Cerebellar cortex (tissue), 1 donor: ENCODE results near the gene ZNF189.
"Not testable (repeated sequence)": the region's sequence is repeated elsewhere in the genome, so short reads cannot be mapped to it uniquely, and the experiment has no call there.

ENCODE experiments used
- DNase-seq: peaks from one replicate; pipeline ENCODE4 v3.0.0-alpha.2; 2015; ENCODE audit warnings: low spot score

Gene ZNF189

DNA sequence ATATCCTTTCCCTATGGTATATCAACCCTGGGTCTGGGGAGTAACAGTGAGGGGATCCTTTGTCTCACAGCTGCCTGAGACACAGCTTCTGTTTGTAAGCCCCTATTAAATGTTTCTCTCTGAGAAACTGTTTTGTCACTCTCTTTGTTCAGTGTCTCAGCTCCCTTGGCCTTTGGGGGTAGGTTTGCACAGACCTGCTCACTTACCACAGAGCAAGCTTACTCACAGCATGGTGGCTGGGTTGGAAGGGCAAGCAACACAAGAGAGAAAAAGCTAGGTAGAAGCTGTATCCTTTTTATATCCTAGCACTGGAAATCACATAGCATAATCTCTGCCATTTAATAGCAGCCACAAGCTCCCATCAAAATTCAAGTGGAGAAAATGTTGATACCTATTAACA lies 18.4 kb upstream of the ZNF189 start:
- no peak for DNase-seq

DNA sequence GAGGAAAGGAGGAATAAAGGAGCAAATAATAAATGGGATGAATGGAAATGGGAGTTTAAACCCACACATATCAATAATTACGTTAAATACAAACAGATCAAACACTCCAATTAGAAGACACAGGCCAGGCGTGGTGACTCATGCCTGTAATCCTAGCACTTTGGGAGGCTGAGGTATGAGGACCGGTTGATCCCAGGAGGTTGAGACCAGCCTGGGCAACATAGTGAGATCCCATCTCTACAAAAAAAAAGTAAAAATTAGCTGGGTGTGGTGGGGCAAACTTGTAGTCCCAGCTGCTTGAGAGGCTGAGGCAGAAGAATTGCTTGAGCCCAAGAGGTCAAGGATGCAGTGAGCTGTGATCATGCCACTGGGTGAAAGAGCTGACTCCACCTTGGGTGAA lies 17.5 kb upstream of the ZNF189 start:
- DNase-seq = no peak

DNA sequence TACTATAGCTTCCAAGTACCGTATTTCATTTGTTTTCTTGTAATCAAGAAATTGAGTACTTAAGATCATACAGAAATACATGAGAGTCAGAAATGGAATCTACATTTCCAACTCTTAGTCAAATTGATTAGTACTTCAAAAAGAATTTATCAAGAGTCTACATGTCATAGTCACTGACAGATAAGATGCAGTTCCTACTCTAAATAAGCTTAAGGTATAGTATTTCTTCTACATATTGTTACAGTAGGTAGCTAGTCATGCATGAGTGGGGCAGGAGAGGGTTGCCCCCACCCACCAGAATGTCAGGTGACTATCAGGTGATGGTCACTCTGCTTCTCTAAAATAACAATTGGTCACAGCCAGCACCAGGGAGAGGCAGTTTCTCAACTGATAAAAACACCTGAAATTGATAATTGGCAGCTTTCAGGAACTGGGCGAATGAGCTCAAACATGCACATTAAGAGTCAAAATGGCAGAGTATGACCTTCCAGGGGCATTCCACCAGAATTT lies 16.8 kb upstream of the ZNF189 start:
- no peak for DNase-seq

DNA sequence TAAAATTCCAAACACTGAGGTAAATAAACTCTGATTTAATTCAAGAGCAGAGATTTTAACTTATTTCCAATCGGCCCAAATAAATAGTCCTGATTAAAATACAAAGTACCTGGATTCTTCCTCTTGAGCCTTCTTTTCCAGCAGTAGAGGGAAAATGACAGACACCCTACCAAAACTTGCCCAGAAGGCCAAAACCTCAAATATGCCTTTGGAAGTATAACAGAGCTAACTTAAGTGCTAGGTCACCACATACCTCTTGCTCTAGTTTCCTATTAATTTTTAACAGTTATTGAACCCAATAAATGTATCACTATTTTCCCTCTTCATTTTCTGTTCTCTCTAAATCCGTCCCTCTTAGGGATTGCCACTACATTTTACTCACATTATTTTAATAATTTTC lies 15.3 kb upstream of the ZNF189 start:
- DNase-seq = no peak

DNA sequence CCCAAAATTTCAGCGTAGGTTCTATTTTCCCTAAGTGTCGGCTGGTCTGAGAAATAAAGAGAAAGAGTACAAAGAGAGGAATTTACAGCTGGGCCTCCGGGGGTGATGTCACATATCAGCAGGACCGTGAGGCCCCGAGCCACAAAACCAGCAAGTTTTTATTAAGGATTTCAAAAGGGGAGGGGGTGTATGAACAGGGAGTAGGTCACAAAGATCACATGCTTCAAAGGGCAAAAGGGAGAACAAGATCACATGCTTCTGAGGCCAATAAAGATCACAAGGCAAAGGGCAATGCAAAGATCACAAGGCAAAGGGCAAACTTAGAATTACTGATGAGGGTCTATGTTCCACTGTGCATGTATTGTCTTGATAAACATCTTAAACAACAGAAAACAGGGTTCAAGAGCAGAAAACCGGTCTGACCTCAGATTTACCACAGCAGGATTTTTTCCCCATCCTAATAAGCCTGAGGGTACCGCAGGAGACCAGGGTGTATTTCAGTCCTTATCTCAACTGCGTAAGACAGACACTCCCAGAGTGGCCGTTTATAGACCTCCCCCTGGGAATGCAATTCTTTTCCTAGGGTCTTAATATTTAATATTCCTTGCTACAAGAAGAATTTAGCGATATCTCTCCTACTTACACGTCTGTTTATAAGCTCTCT lies 13.6 kb upstream of the ZNF189 start, which contains the start of gene BAAT:
BAAT (minus strand) TSS at position 134 of the 664 bp plus-strand sequence. CDS start 13,602 bp downstream, outside the sequence.
- not testable (repeated sequence) for DNase-seq

DNA sequence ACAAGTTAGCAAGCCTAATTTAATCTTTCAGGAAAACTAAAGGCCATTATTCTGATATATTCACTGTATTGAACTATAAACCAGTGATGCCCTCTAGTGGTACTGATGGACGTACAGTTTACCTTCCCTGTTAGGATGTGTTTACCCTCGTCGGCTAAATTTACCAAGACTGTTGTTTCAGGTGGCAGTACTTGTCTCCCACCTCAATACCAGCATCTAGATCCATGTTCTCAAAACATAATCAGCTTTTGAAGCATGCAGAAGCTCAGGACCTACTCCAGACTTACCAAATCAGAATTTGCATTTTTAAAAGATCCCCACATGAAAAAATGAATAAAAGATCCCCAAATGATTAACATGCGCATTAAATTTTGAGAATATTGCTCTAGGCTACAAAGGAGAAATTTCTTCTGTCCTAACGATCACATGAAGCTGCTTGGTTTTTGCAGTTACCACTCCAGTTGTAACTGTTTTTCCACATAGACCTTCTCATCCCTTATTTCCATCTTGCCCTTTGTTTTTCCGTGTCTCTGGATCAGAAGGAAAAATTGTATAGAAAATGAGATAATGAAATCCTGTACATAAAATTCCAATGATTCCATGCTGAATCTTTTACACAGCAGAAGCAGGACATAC lies 10.7 kb upstream of the ZNF189 start:
- peak; percentile 66 for DNase-seq

DNA sequence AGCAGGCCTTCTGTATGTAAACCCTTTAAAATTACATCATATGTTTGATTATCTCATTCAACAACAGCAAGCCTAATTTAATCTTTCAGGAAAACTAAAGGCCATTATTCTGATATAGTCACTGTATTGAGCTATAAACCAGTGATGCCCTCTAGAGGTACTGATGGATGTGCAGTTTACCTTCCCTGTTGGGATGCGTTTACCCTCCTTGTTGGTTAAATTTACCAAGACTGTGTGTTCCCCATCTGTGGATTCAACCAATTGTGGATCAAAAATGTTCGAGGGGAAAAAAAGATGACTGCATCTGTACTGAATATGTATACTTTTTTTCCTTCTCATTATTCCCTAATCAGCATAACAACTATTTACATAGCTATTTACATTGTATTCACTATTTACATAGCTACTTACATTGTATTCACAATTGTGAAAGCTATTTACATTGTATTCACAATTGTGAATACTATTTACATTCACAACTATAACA lies 10.1 kb upstream of the ZNF189 start:
- peak; percentile 37 for DNase-seq

DNA sequence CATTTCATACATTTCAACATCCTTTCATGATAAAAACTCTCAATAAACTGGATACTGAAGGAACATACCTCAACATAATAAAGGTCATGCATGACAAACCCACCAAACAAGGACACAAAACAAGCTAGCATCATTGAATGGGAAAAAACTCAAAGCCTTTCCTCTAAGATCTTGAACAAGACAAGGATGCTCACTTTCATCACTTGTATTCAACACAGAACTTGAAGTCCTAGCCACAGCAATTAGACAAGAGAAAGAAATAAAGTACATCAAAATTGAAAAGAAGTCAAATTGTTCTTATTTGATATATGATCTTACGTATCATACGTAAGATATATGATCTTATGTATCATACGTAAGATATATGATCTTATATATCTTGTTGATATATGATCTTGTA lies 5.5 kb upstream of the ZNF189 start:
- no peak for DNase-seq

GRCh38 chr9:101394687-101395086 lies 4.0 kb upstream of the ZNF189 start:
- DNase-seq = no peak

DNA sequence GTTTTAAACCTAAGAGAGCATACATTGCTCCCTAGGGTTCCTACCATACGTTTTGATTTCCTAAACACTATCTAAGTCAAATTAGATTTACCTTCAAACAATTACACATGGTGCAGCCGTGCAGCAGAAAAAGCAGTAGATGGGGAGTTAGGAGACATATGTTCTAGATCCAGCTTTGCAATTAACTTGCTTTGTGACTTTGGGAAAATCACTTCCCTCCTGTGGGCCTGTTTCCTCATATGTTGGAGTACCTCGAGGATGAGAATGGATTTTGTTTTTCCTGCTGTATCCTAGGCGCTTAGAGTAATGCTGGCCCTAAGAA lies 944 bp upstream of the ZNF189 start:
- no peak for DNase-seq

DNA sequence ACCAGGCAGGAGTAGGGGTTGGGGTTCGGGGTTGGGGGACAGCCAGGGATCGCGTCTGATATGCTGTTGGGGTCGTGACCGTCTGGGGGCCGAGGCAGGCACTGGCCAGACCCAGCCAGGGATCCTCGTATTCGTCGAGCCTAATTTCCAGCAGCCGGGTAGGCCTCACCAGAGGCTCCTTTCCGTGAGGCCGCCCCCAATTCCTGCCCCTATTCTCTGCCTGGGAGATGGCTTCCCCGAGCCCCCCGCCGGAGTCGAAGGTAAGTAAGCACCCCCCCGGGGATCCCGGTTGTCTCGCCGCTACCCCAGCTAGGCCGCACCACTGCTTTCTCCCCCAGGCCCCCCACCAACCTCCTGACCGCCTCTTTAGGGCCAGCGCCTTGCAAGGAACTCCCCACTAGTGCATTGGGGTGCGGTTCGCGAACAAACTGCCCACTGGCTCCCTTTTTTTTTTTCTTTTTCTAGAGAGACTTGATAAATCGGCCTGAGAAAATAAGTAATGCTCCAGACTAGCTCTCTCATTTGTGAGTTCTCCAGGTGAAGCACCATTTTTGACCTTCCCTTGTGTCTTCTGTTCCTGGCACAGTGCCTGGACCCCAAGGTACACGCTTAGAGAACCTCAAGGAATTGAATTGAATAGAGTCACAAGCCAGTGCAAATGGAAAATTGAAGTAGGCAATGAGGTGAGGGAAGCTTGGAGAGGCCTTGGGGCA lies 435 bp downstream of the ZNF189 start:
- DNase-seq = peak; percentile 21

DNA sequence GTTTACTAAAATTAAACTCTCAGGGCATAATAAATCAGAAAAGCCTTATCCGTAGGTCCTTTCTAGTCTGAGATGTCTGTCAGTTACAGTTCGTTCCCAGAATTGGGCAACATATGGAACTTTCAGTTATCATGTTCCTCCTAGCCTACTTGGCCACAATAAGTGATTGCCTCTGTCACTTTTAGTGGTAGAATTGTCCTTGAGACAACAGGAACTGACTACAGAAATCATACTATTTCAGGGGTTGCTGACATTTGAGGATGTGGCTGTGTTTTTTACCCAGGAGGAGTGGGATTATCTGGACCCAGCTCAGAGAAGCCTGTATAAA lies 956 bp downstream of the ZNF189 start:
- DNase-seq = no peak

DNA sequence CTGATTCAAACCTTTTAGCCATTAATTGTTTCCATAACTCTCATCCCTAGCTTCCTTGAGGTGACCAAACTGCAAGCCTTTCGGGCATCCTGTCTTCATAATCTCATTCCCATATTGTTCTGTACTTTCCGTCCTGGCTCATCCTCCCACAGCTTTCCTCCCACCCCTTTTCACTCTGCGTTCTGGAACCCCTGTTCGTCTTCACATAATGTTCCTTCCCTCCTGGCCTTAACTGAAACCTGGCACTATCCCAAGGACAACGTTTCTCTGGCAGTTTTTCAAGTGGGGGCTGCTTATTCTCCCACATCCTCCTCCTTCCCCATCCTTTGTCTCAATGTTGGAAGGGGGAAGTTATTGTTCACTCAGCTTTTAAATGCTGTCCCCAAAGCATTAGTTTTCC lies 1.5 kb downstream of the ZNF189 start:
- peak; percentile 12 for DNase-seq

DNA sequence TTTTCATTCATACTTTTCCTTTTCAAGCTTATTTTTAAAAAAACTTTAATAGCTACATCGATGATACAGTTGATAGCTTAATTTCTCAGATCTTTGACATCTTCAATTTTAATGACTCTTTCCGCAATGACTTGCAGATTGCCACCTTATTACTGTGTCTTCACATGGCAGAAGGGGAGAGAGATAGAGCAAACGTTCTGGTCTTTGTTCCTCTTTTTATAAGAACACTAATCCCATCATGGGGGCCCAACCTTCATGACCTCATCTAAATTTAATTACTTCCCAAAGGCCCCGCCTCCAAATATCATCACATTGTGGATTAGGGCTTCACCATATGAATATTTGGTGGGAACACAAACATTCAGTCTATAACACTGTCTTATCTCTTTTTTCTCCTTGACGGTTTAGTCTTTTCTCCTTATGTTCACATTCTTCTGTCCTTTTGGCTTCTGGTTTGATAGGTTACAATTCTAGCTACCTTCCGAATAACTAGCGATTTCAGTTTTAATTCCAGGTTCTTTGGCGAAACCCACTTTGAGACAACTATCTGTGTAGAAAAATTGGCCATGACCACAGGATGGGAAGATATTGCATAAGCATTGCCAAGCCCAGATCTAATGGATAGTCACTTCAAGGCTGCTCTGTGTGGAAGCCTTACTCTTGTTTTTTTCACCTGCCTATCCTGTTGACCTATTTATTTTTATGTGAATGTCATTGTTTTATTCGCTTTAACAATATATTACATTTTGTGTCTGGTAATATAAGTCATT lies 5.0 kb downstream of the ZNF189 start:
- no peak for DNase-seq

GRCh38 chr9:101408374-101409078 lies 9.9 kb downstream of the ZNF189 start:
- no peak for DNase-seq

GRCh38 chr9:101409079-101409477 lies 10.4 kb downstream of the ZNF189 start:
- no peak for DNase-seq

GRCh38 chr9:101414839-101415238 lies 16.2 kb downstream of the ZNF189 start:
- DNase-seq = no peak

DNA sequence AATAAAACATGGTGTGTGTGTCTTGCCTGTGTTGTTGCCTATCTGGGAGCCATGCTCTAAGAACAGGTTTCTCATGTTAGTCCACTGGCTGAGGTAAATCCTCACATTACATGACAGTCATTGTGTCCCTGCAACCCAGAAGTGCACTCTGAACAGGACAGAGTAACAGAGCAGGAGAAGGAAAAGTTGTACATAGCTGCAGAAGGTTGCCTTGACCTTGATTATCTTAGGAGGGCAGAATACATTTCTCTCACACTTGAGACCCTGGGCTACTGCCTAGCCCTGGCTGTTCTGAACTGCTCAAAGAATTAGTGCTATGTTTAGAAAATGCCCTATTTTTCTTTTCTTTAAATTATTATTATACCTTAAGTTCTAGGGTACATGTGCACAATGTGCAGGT lies 16.9 kb downstream of the ZNF189 start:
- DNase-seq = no peak

- DNase-seq = no peak
Measured at GRCh38 chr9:101417389-101417788, 18.7 kb downstream of the ZNF189 start.

DNA sequence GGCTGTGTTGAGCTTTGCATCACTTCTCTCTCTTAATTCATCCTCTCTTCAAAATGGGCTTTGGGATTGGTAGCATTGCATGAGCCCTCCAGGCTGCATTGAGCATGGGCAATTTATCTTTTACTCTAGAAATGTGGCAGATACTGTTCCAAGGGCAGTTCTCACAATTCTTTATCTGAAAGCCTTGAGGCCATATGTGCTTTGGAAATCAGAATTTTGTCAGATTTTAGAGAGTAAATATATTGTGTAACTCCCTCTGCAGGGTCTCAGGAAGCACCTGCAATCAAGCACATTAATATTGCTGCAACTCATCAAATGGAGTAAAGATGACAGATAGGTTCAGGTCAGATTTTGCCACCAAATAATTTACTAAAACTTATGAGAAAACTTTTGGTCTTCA lies 19.3 kb downstream of the ZNF189 start:
- no peak for DNase-seq

DNA sequence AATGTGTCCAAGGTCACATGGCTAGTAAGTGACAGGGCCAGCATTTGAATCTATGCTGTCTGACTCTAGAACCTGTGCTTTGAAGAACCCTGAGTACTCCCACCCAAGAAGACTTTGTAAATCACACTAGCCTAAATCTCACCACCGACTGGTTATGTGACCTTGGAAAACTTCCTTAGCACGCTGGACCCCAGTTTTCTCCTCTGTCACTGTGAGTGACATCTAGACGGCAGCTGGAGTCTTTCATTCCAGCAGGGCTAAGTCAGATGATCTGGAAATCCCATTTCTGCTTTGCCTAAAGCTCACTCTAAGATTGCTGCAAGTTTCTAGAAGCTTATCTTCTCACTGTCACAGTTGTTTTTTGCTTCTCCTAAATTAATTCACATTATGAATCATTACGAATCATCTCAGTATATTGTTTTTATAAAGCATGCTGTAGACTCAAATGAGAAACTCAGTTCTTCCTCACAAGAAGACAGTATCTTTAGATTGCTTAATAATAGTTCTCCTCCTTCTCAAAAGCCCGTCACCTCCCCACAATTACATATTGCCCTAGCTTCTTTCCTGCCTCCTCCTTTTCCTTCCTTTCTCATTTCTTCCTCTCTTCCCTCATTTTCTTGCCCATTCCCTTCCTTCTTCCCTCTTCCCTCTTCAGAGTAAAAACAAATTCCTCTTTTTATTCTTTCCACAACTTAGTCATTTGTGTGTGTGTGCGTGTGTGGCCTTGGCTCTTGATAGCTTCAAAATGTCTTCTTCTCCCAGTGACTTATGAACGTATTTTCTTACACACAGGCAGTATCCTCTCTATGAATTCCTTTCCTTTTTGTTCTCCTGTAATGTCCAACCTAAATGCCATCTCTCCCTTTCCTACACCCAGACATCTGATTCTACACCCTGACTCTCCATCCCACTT lies 20.1 kb downstream of the ZNF189 start:
- no peak for DNase-seq
